Activated CD4-positive, alpha-beta memory T cell treated with anti-CD3 and anti-CD28 coated beads for 36 hours (primary cell): ENCODE measurements around the gene PDK4. TPM values are rescaled to one million over a fixed set of nuclear protein-coding genes. Genes with fewer than 3 reads are reported as not detected.

Experiments used
- CTCF ChIA-PET: fragments of 350-600 bp; sonication (Branson Sonifier 250); formaldehyde crosslinking; loops from one replicate; lab custom pipeline; 2021; ENCODE audit warnings: antibody characterized with exemption, inconsistent platforms; lab: Charles Lee
- POLR2A ChIA-PET: fragments of 350-600 bp; sonication (Branson Sonifier 250); formaldehyde crosslinking; loops from one replicate; lab custom pipeline; 2021; ENCODE audit warnings: antibody characterized with exemption; lab: Charles Lee
- DNase-seq: peaks from one replicate; pipeline ENCODE4 v3.0.0-alpha.2; 2020
- H3K27ac Mint-ChIP-seq: one replicate; pipeline ENCODE4 v1.8.0; 2021; ENCODE audit warnings: mixed read lengths
- H3K27me3 Mint-ChIP-seq: one replicate; pipeline ENCODE4 v1.8.0; 2021; ENCODE audit warnings: mixed read lengths
- H3K36me3 Mint-ChIP-seq: one replicate; pipeline ENCODE4 v1.8.0; 2021; ENCODE audit warnings: mixed read lengths
- H3K4me1 Mint-ChIP-seq: one replicate; pipeline ENCODE4 v1.8.0; 2021; ENCODE audit warnings: low read depth, mixed read lengths
- H3K4me3 Mint-ChIP-seq: one replicate; pipeline ENCODE4 v1.8.0; 2021; ENCODE audit warnings: mild to moderate bottlenecking, mixed read lengths
- H3K9me3 Mint-ChIP-seq: one replicate; pipeline ENCODE4 v1.8.0; 2021; ENCODE audit warnings: mixed read lengths
- intact Hi-C: fragments of 100-400 bp; cut with micrococcal nuclease; formaldehyde crosslinking; loops from one replicate; pipeline ENCODE4 v1.15.1; 2023
- total RNA-seq, 2 experiments: library from RNA; stranded (reverse); gene quantifications; one replicate each; pipeline ENCODE4 v1.2.3, GENCODE V29; 2021

The PDK4 gene
- total RNA-seq, 2 experiments from 2014 or later = not detected

DNA sequence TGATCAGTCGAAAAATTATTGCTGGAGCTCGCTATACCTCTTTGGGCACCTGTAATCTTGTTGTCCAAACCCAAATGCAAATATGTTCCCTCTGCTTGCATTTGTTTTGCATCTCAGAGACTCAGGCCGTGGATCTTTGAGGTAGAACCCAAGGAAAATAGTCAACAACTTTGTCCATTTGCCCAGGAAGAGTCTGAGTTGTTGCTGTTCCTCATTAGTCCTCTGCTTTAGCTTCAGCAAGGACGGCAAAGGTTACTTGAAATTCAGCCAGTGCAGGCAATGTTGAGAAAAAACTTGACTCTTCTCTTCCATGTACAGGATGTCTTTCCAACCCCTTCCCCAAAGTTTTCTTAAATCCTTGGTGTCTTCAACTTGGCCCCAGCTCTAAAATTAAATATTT lies 45.8 kb downstream of the PDK4 start:
- Mint-ChIP-seq H3K9me3 (no peaks in the 10 kb centered on the region), H3K36me3 (no peaks in the 10 kb centered on the region), H3K27me3 (peaks cover 7% of the 10 kb centered on the region), H3K4me3 (no peak overlapping the region), H3K4me1 (no peaks in the 10 kb centered on the region), H3K27ac (no peak overlapping the region)
- intact Hi-C loops = no loop called here
- POLR2A ChIA-PET = no interaction called here
- DNase-seq = no peak
- CTCF ChIA-PET = no interaction called here

DNA sequence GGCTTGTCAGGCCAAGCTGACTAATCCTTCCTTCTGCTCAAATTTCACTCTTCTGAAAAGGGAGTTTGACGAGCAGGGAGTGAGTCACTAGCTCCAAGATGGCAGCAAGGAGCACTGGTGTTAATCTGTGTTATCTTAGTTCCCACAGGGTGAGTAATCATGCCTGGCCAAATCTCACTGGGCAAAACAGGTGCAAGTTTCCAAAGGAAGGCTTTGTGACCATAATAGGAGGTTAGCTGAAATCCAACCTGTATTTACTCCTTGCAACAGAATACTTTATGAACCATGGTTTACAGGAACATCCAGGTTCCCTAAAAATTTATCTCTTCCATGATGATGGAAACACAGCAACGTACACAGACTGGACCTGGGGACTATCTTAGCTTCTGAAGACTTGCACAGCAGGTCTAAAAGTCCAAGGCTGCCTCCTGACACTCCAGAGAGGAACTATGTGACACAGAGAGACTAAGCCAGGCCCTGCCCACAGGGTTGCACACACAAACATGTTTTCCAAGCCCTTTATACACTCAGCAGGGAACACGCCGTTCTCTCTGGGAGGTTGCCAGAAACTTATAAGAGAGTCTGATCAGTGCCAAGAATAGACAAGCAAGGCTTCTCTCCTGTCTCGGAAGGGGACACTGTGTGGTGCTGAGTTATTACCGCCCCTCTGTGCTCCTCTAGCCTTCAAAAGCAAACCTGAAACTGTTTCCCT lies 46.3 kb downstream of the PDK4 start:
- no peaks in the 10 kb centered on the region for H3K36me3 Mint-ChIP-seq
- H3K9me3 Mint-ChIP-seq = no peaks in the 10 kb centered on the region
- ChIA-PET POLR2A (no interaction called here), CTCF (interaction anchor here (0.8 kb wide), 1 partner anchor 23 kb away, joined by 3 read pairs; no protein-coding TSS in a partner anchor)
- intact Hi-C loops = no loop called here
- DNase-seq = no peak
- peaks cover 7% of the 10 kb centered on the region for H3K27me3 Mint-ChIP-seq
- no peaks in the 10 kb centered on the region for H3K4me1 Mint-ChIP-seq
- no peak overlapping the region for H3K4me3 Mint-ChIP-seq
- H3K27ac Mint-ChIP-seq = no peak overlapping the region

DNA sequence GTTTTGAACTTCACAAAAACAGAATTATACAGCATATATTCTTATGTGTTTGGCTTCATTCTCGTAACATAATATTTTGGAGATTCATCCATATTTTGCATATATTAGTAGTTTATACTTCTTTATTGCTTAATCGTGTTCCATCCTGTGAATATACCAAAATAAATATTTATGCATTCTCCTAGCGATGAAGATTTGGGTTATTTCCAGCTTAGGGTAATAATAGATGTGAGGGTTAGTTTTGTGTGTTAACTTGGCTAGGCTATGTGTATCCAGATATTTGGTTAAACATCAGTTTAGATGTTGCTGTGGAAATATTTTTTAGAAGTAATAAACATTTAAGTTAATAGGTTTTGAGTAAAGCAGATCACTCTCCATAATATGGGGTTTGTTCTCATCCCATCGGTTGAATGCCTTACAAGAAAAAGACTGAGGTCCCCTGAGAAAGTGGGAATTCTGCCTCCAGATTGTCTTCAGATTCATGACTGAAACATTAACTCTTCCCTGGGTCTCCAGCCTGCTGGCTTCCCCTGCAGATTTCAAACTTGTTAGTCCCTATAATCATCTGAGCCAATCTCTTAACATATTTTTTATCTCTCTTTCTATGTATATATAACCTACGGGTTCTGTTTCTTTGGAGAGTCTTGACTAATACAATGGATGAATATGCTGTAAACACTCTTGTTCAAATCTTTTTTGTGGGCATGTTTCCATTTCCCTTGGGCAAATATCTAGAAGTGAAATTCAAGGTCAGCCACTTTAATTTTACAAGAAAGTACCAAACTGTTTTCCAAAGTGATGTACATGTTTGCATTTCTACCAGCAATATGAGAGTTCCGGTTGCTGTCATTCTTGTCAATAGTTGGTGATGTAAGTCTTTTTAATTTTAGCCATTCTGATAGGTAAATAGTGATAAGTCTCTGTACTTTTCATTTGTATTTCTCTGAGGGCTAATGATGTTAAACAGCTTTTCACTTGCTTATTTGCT lies 48.7 kb downstream of the PDK4 start:
- Mint-ChIP-seq H3K9me3 (no peaks in the 10 kb centered on the region), H3K4me3 (no peak overlapping the region), H3K27ac (no peak overlapping the region), H3K27me3 (peaks cover 2% of the 10 kb centered on the region), H3K36me3 (no peaks in the 10 kb centered on the region), H3K4me1 (no peaks in the 10 kb centered on the region)
- ChIA-PET CTCF (no interaction called here), POLR2A (no interaction called here)
- intact Hi-C loops = no loop called here
- DNase-seq = no peak

DNA sequence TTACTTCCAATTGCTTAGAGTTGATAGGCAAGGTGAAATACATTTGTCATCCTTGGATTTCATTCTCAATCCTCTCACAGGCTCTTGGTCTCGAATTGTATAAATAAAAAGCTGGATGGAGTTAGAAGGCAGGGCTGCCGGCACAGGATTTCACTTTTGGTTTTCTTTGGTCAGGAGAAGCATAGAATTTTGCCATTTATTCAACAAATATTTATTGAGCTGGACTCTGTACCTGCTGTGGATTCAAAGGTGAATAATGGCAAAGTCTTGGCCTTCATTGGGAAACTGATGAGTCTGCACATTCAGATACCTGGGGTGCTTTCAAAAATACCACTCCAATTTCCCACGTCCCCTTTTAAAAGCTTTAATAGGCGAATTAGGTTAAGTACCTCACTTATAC lies 49.7 kb downstream of the PDK4 start:
- H3K4me1 Mint-ChIP-seq = no peaks in the 10 kb centered on the region
- peaks cover 2% of the 10 kb centered on the region for H3K27me3 Mint-ChIP-seq
- H3K9me3 Mint-ChIP-seq = no peaks in the 10 kb centered on the region
- no peak overlapping the region for H3K4me3 Mint-ChIP-seq
- no peak overlapping the region for H3K27ac Mint-ChIP-seq
- ChIA-PET CTCF (interaction anchor here (1.2 kb wide), 1 partner anchor 35 kb away, joined by 6 read pairs; no protein-coding TSS in a partner anchor), POLR2A (no interaction called here)
- H3K36me3 Mint-ChIP-seq = no peaks in the 10 kb centered on the region
- intact Hi-C loops = no loop called here
- no peak for DNase-seq

DNA sequence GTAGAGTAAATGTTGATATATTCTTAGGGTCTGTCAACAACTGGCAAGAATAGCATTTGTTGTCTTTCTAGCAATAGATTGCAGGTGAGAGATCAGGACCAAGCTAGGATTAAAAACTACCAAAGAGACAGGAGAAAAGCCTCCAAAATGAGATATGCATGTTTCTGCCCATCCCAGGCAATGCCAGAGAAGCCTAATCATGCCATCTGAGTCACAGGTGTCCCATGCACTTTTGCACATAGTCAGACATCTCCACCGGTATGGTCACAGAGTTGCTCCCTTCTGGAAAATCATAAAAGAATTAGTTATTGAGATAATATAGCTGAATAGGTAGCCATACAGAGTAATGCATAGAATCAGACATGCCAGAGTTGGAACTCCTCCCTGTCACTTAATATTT lies 50.6 kb downstream of the PDK4 start:
- POLR2A ChIA-PET = no interaction called here
- H3K4me3 Mint-ChIP-seq = no peak overlapping the region
- no peaks in the 10 kb centered on the region for H3K36me3 Mint-ChIP-seq
- intact Hi-C loops = no loop called here
- H3K9me3 Mint-ChIP-seq = no peaks in the 10 kb centered on the region
- H3K4me1 Mint-ChIP-seq = no peaks in the 10 kb centered on the region
- H3K27ac Mint-ChIP-seq = no peak overlapping the region
- CTCF ChIA-PET = interaction anchor here (1.2 kb wide), 1 partner anchor 34 kb away, joined by 6 read pairs; no protein-coding TSS in a partner anchor
- H3K27me3 Mint-ChIP-seq = peaks cover 1% of the 10 kb centered on the region
- no peak for DNase-seq

DNA sequence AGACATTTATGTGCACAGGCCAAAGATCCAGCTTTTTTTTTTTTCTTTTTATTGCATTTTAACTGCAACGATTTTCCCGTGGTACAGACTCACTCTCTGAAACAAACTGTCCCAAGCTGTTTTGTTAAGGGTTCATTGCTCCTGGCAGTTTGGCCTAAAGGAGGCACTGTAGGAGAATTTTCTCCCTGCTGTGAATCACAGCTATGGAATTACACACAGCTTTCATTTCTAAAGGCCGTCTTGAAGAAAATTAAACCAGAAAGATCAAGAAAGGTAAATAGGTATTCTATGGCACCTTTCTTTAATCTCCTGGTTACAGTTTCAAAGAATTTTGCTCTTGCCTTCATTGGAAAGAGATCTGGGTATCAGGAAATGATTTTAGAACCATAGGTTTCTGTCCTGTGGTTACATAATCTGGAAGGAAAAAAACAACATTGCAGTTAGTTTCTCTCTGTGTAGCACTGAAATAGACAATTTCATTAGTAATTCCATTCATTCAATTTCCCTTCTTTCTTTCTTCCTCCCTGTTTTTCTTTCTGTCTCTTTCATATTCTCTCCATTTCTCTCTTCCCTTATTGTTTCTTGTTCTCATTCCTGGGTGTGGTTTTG lies 51.2 kb downstream of the PDK4 start:
- H3K4me1 Mint-ChIP-seq = no peaks in the 10 kb centered on the region
- CTCF ChIA-PET = no interaction called here
- H3K4me3 Mint-ChIP-seq = no peak overlapping the region
- POLR2A ChIA-PET = no interaction called here
- no peaks in the 10 kb centered on the region for H3K36me3 Mint-ChIP-seq
- no peaks in the 10 kb centered on the region for H3K9me3 Mint-ChIP-seq
- peaks cover 1% of the 10 kb centered on the region for H3K27me3 Mint-ChIP-seq
- H3K27ac Mint-ChIP-seq = no peak overlapping the region
- DNase-seq = no peak
- intact Hi-C loops = no loop called here

DNA sequence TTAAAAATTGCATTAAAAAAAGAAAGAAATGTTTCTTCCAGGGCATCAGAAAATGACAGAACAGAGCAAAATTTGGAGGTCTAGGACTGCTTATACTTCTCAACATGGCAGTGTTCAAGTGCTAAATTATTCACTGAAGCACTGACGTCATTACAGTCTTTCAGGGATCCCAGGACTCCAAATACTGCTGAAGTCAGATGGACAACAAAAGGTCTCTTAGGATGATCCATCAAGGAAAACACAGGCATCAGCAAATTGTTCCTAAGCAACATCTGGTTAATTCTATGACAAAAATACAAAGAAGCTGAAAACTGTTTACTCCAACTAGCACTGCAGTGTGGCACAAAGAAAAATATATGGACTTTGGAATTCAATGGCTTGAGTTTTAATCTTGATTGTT lies 52.1 kb downstream of the PDK4 start:
- no peaks in the 10 kb centered on the region for H3K4me1 Mint-ChIP-seq
- H3K27me3 Mint-ChIP-seq = peaks cover 1% of the 10 kb centered on the region
- ChIA-PET POLR2A (no interaction called here), CTCF (no interaction called here)
- H3K27ac Mint-ChIP-seq = no peak overlapping the region
- no peak overlapping the region for H3K4me3 Mint-ChIP-seq
- intact Hi-C loops = no loop called here
- H3K9me3 Mint-ChIP-seq = no peaks in the 10 kb centered on the region
- no peak for DNase-seq
- no peaks in the 10 kb centered on the region for H3K36me3 Mint-ChIP-seq

DNA sequence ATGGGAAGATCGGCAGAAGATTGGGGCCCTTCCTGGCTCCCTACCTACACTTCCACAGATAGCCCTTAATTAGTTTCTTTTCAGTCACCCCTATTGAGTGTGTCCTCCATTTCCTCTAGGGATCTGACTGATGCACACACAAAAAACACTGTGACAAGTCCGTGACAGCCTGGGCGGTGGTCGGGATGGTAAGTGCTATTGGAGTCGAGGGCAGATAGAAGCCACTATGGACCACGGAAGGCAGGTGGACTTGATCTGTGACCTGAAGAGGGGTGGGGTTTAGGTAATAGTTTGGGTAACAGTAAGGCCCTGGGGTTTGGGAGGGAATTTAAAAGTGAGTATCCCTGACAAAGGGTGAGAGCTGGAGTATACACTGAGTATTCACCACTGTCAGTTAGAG lies 53.0 kb downstream of the PDK4 start:
- Mint-ChIP-seq H3K27me3 (peaks cover 1% of the 10 kb centered on the region), H3K4me3 (no peak overlapping the region), H3K4me1 (no peaks in the 10 kb centered on the region), H3K36me3 (no peaks in the 10 kb centered on the region), H3K9me3 (no peaks in the 10 kb centered on the region), H3K27ac (no peak overlapping the region)
- CTCF ChIA-PET = no interaction called here
- no peak for DNase-seq
- POLR2A ChIA-PET = no interaction called here
- intact Hi-C loops = no loop called here

DNA sequence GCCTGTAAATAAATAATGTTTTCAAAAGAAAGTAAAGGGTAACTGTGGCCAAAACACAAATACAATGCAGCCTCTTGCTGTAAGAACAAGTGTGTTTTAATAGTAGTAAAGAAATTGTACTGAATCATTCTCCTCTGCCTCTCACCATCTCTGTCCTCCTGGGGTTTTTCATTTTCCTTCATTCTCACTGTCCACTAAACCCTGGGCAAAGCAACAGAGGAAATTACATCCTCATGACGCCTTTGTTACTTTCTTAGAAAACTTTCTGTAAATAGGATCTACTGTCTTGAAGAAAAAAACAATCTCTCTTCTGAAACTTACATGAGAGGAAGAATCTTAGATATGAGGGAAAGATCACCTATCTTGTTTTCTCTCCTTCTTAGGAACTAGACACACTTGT lies 56.0 kb downstream of the PDK4 start:
- Mint-ChIP-seq H3K4me1 (no peaks in the 10 kb centered on the region), H3K9me3 (no peaks in the 10 kb centered on the region), H3K36me3 (no peaks in the 10 kb centered on the region), H3K4me3 (no peak overlapping the region), H3K27me3 (peaks cover 1% of the 10 kb centered on the region), H3K27ac (no peak overlapping the region)
- ChIA-PET CTCF (no interaction called here), POLR2A (no interaction called here)
- no peak for DNase-seq
- intact Hi-C loops = no loop called here

DNA sequence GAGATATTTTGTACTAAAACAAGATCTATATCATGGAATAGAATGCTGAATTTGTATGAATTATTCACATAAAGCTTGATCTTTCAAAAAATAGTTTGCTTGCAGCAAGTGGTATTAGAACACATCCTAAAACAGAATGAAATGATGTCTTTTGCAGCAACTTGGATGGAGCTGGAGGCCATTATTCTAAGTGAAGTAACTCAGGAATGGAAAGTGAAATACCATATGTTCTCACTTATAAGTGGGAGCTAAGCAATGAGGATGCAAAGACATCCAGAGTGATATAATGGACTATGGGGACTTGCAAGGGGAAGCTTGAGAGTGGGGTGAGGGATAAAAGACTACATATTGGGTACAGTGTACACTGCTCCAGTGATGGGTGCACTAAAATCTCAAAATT lies 56.9 kb downstream of the PDK4 start:
- DNase-seq = no peak
- H3K4me1 Mint-ChIP-seq = no peaks in the 10 kb centered on the region
- H3K9me3 Mint-ChIP-seq = no peaks in the 10 kb centered on the region
- ChIA-PET CTCF (interaction anchor here (1.6 kb wide), 1 partner anchor 13 kb away, joined by 4 read pairs; no protein-coding TSS in a partner anchor), POLR2A (no interaction called here)
- H3K27ac Mint-ChIP-seq = no peak overlapping the region
- H3K4me3 Mint-ChIP-seq = no peak overlapping the region
- intact Hi-C loops = no loop called here
- no peaks in the 10 kb centered on the region for H3K36me3 Mint-ChIP-seq
- H3K27me3 Mint-ChIP-seq = peaks cover 5% of the 10 kb centered on the region

DNA sequence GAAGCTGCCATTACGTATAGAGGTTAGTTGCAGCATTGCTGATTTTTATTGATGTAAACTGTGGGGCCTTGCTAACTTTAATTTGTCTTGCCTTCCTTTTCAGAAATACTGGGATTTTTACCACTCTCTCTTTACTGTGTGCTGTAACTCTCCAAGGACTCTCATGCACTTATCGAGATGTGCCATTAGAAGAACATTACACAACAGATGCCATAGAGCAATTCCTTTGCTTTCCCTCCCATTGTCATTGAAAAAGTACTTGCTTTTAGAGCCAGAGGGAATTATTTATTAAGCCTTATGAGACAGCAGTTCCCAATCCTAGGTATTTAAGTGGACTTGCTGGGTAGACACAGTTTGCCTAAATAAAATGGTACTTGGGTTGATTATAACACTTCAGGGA lies 58.8 kb downstream of the PDK4 start:
- ChIA-PET CTCF (no interaction called here), POLR2A (no interaction called here)
- H3K9me3 Mint-ChIP-seq = no peaks in the 10 kb centered on the region
- H3K4me1 Mint-ChIP-seq = no peaks in the 10 kb centered on the region
- H3K27ac Mint-ChIP-seq = no peak overlapping the region
- H3K36me3 Mint-ChIP-seq = no peaks in the 10 kb centered on the region
- no peak overlapping the region for H3K4me3 Mint-ChIP-seq
- intact Hi-C loops = no loop called here
- H3K27me3 Mint-ChIP-seq = peaks cover 5% of the 10 kb centered on the region
- DNase-seq = no peak

DNA sequence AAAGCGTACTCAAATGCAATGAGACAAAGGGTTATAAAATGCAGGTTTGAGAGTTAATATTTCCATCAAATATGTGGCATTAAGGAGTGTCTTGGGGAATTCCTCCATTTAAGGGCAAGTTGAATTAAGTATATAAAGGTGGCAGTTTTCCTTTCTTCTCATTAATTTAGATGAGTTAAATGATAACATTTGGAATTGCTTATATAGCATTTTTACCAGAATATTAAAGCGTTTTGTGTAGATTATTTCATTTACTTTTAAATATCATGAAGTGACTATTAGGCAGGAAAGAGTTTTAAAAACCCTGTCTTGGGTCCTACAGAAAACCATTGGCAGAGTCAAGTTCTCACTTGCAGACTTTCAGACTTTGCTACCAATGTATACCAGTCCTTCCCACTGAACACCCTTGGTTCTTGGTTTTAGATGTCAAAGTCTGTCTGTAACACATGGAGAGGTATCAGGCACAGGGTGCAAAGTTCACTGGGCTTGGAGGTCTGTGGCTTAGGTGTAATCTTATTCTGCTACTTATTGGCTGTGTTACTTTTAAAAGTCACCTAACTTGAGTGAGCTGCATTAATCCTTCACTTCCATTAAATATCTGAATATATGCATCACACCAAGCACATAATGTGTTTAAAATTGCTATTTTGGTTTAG lies 59.5 kb downstream of the PDK4 start:
- intact Hi-C loops = no loop called here
- no peaks in the 10 kb centered on the region for H3K36me3 Mint-ChIP-seq
- H3K4me1 Mint-ChIP-seq = no peaks in the 10 kb centered on the region
- ChIA-PET POLR2A (no interaction called here), CTCF (no interaction called here)
- H3K4me3 Mint-ChIP-seq = no peak overlapping the region
- no peak overlapping the region for H3K27ac Mint-ChIP-seq
- peaks cover 5% of the 10 kb centered on the region for H3K27me3 Mint-ChIP-seq
- no peaks in the 10 kb centered on the region for H3K9me3 Mint-ChIP-seq
- no peak for DNase-seq
